GM23338 (cell line): Measurements from ENCODE around the gene USH1C.

Experiments used
- CREB1 ChIP-seq: fragments of 250-450 bp; sonication (Bioruptor Pico); IDR thresholded peaks from 2 replicates; pipeline ENCODE4 v1.5.0; 2020; ENCODE audit warnings: low read depth, mild to moderate bottlenecking, moderate library complexity
- ETS1 ChIP-seq: IDR thresholded peaks from 2 replicates; pipeline ENCODE4 v1.6.1; 2016; ENCODE audit warnings: antibody characterized with exemption
- EZH2 ChIP-seq: fragments of 200-600 bp; sonication (generic); IDR thresholded peaks from one replicate; pipeline ENCODE4 v1.8.0; 2017; ENCODE audit warnings: antibody characterized with exemption, mild to moderate bottlenecking, low read depth; ENCODE audit not compliant: unreplicated experiment
- EZH2phosphoT487 ChIP-seq: fragments of 200-600 bp; sonication (generic); IDR thresholded peaks from one replicate; pipeline ENCODE4 v1.8.1; 2018; ENCODE audit warnings: antibody characterized with exemption; ENCODE audit not compliant: unreplicated experiment
- JUNB ChIP-seq: IDR thresholded peaks from one replicate; pipeline ENCODE4 v1.6.1; 2016; ENCODE audit warnings: antibody characterized with exemption; ENCODE audit not compliant: unreplicated experiment
- POLR2AphosphoS5 ChIP-seq: IDR thresholded peaks from 2 replicates; pipeline ENCODE4 v1.6.1; 2016; ENCODE audit warnings: antibody characterized with exemption, low read depth
- TF ChIP-seq, protein P1 (sequence below), 2 experiments: fragments of 200-600 bp in 1 of 2; sonication (generic) in 1 of 2; conservative IDR thresholded peaks; 2 replicates each; pipeline versions ENCODE4 v1.5.1 to v1.6.1; 2016 to 2017; ENCODE audit warnings: antibody characterized with exemption in 2 of 2, low read depth in 2 of 2, mild to moderate bottlenecking in 2 of 2, moderate library complexity in 1 of 2
- TF ChIP-seq, protein P2 (sequence below): IDR thresholded peaks from one replicate; pipeline ENCODE4 v1.6.1; 2018; ENCODE audit warnings: antibody characterized with exemption; ENCODE audit not compliant: unreplicated experiment

GRCh38 chr11:17573526-17573925 is 29.3 kb upstream of the USH1C start:
- TF ChIP-seq, protein P1, sequence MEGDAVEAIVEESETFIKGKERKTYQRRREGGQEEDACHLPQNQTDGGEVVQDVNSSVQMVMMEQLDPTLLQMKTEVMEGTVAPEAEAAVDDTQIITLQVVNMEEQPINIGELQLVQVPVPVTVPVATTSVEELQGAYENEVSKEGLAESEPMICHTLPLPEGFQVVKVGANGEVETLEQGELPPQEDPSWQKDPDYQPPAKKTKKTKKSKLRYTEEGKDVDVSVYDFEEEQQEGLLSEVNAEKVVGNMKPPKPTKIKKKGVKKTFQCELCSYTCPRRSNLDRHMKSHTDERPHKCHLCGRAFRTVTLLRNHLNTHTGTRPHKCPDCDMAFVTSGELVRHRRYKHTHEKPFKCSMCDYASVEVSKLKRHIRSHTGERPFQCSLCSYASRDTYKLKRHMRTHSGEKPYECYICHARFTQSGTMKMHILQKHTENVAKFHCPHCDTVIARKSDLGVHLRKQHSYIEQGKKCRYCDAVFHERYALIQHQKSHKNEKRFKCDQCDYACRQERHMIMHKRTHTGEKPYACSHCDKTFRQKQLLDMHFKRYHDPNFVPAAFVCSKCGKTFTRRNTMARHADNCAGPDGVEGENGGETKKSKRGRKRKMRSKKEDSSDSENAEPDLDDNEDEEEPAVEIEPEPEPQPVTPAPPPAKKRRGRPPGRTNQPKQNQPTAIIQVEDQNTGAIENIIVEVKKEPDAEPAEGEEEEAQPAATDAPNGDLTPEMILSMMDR (conservative IDR thresholded peaks at IDR 0.05; ENCODE audit: low read depth in 2 of 2), result no peak
- TF ChIP-seq, protein P2, sequence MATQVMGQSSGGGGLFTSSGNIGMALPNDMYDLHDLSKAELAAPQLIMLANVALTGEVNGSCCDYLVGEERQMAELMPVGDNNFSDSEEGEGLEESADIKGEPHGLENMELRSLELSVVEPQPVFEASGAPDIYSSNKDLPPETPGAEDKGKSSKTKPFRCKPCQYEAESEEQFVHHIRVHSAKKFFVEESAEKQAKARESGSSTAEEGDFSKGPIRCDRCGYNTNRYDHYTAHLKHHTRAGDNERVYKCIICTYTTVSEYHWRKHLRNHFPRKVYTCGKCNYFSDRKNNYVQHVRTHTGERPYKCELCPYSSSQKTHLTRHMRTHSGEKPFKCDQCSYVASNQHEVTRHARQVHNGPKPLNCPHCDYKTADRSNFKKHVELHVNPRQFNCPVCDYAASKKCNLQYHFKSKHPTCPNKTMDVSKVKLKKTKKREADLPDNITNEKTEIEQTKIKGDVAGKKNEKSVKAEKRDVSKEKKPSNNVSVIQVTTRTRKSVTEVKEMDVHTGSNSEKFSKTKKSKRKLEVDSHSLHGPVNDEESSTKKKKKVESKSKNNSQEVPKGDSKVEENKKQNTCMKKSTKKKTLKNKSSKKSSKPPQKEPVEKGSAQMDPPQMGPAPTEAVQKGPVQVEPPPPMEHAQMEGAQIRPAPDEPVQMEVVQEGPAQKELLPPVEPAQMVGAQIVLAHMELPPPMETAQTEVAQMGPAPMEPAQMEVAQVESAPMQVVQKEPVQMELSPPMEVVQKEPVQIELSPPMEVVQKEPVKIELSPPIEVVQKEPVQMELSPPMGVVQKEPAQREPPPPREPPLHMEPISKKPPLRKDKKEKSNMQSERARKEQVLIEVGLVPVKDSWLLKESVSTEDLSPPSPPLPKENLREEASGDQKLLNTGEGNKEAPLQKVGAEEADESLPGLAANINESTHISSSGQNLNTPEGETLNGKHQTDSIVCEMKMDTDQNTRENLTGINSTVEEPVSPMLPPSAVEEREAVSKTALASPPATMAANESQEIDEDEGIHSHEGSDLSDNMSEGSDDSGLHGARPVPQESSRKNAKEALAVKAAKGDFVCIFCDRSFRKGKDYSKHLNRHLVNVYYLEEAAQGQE, result no peak
- TF ChIP-seq CREB1, result no peak
- TF ChIP-seq EZH2phosphoT487, result no peak
- TF ChIP-seq POLR2AphosphoS5, result no peak
- no peak for TF ChIP-seq EZH2
- TF ChIP-seq JUNB, result no peak
- TF ChIP-seq ETS1, result no peak
